ENCODE results near the gene TMEM9B. TPM values are rescaled to one million over a fixed set of nuclear protein-coding genes. Genes with fewer than 3 reads are reported as not detected.

TMEM9B gene
- polyA plus RNA-seq, 1 donor from 2014 or later = 63.1 TPM

- Histone ChIP-seq H3K27me3 (ENCODE audit: insufficient read depth, low read depth, low read length) (no peaks in the 10 kb centered on the region), H3K9ac (ENCODE audit: low read length) (no peak overlapping the region), H3F3A (ENCODE audit: insufficient read depth, low read length, poor library complexity, severe bottlenecking) (no peaks in the 10 kb centered on the region), H3K79me2 (replicated peaks; ENCODE audit: insufficient read depth, low read length) (peaks cover under 1% of the 10 kb centered on the region), H3K9me3 (ENCODE audit: low read length) (no peaks in the 10 kb centered on the region), H3K4me2 (ENCODE audit: low read length) (no peak overlapping the region), H3K9me2 (ENCODE audit: insufficient read depth, low read length) (no peaks in the 10 kb centered on the region), H3K27ac (ENCODE audit: low read length) (no peak overlapping the region), H4K20me1 (ENCODE audit: insufficient read depth) (no peaks in the 10 kb centered on the region), H3K36me3 (ENCODE audit: insufficient read depth, low read length) (no peaks in the 10 kb centered on the region), H2AFZ (ENCODE audit: low read depth, low read length) (no peak overlapping the region), H3K4me3 (ENCODE audit: low read length) (no peak overlapping the region)
- no peak for TF ChIP-seq TAF1 (IDR thresholded peaks at IDR 0.05; ENCODE audit: low read depth)
- no peak for TF ChIP-seq SMC3 (conservative IDR thresholded peaks at IDR 0.05; ENCODE audit: poor library complexity)
- TF ChIP-seq, protein P1, sequence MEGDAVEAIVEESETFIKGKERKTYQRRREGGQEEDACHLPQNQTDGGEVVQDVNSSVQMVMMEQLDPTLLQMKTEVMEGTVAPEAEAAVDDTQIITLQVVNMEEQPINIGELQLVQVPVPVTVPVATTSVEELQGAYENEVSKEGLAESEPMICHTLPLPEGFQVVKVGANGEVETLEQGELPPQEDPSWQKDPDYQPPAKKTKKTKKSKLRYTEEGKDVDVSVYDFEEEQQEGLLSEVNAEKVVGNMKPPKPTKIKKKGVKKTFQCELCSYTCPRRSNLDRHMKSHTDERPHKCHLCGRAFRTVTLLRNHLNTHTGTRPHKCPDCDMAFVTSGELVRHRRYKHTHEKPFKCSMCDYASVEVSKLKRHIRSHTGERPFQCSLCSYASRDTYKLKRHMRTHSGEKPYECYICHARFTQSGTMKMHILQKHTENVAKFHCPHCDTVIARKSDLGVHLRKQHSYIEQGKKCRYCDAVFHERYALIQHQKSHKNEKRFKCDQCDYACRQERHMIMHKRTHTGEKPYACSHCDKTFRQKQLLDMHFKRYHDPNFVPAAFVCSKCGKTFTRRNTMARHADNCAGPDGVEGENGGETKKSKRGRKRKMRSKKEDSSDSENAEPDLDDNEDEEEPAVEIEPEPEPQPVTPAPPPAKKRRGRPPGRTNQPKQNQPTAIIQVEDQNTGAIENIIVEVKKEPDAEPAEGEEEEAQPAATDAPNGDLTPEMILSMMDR (IDR thresholded peaks at IDR 0.05; ENCODE audit: poor library complexity, severe bottlenecking) = no peak
- no peak for TF ChIP-seq MXI1 (conservative IDR thresholded peaks at IDR 0.05; ENCODE audit: poor library complexity, severe bottlenecking)
- no peak for TF ChIP-seq EZH2 (IDR thresholded peaks at IDR 0.05; ENCODE audit: borderline replicate concordance, insufficient read depth, low read length, poor library complexity, severe bottlenecking)
- no peak for TF ChIP-seq POLR2AphosphoS5 (IDR thresholded peaks at IDR 0.05)
- TF ChIP-seq EP300 (conservative IDR thresholded peaks at IDR 0.05; ENCODE audit: poor library complexity, severe bottlenecking) = no peak
- no peak for TF ChIP-seq RAD21 (conservative IDR thresholded peaks at IDR 0.05)
- TF ChIP-seq REST (IDR thresholded peaks at IDR 0.05; ENCODE audit: borderline replicate concordance) = no peak
Measured at GRCh38 chr11:8907116-8907515, 57.1 kb downstream of the TMEM9B start.

DNA sequence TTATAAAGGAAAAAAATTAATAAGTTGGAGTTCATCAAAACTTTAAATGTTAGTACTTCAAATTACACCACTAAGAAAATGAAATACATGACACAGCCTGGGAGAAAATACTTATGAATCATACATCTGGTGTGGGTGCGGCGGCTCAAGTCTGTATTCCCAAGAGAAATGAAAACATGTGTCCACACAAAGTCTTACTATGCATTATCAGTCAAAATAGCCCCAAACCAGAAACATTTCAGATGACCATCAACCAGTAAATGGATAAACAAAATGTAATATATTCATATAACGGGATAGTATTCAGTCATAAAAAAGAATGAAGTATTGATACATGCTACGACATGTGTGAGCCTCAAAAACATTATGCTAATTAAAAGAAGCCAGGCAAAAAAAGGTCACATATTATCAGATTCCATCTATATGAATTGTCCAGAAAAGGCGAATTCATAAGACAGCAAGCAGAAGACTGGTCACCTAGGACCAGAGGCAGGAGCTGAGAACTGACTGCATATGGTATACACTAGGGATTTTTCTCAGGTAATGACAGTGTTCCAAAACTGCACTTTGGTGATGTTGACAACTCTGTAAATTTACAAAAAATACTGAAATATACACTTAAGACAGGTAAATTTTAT lies 58.6 kb downstream of the TMEM9B start:
- Histone ChIP-seq H3K4me3 (ENCODE audit: low read length) (no peak overlapping the region), H3K27me3 (ENCODE audit: insufficient read depth, low read depth, low read length) (no peaks in the 10 kb centered on the region), H3K4me2 (ENCODE audit: low read length) (no peak overlapping the region), H3K27ac (ENCODE audit: low read length) (no peak overlapping the region), H3F3A (ENCODE audit: insufficient read depth, low read length, poor library complexity, severe bottlenecking) (no peaks in the 10 kb centered on the region), H4K20me1 (ENCODE audit: insufficient read depth) (no peaks in the 10 kb centered on the region), H3K9me3 (ENCODE audit: low read length) (no peaks in the 10 kb centered on the region), H2AFZ (ENCODE audit: low read depth, low read length) (no peak overlapping the region), H3K79me2 (replicated peaks; ENCODE audit: insufficient read depth, low read length) (no peaks in the 10 kb centered on the region), H3K9me2 (ENCODE audit: insufficient read depth, low read length) (no peaks in the 10 kb centered on the region), H3K9ac (ENCODE audit: low read length) (no peak overlapping the region), H3K36me3 (ENCODE audit: insufficient read depth, low read length) (no peaks in the 10 kb centered on the region)
- no peak for TF ChIP-seq EP300 (conservative IDR thresholded peaks at IDR 0.05; ENCODE audit: poor library complexity, severe bottlenecking)
- TF ChIP-seq, protein P1 (IDR thresholded peaks at IDR 0.05; ENCODE audit: poor library complexity, severe bottlenecking) = no peak
- no peak for TF ChIP-seq REST (IDR thresholded peaks at IDR 0.05; ENCODE audit: borderline replicate concordance)
- TF ChIP-seq SMC3 (conservative IDR thresholded peaks at IDR 0.05; ENCODE audit: poor library complexity) = no peak
- no peak for TF ChIP-seq POLR2AphosphoS5 (IDR thresholded peaks at IDR 0.05)
- TF ChIP-seq RAD21 (conservative IDR thresholded peaks at IDR 0.05) = no peak
- TF ChIP-seq TAF1 (IDR thresholded peaks at IDR 0.05; ENCODE audit: low read depth) = no peak
- no peak for TF ChIP-seq EZH2 (IDR thresholded peaks at IDR 0.05; ENCODE audit: borderline replicate concordance, insufficient read depth, low read length, poor library complexity, severe bottlenecking)
- no peak for TF ChIP-seq MXI1 (conservative IDR thresholded peaks at IDR 0.05; ENCODE audit: poor library complexity, severe bottlenecking)
